A549 (cell line): ENCODE data around the gene MPPED1. TPM values are rescaled to one million over a fixed set of nuclear protein-coding genes. Genes with fewer than 3 reads are reported as not detected.

Experiments used
- ATAC-seq, 2 experiments: fragments of 200-7000 bp in 1 of 2; fragments of >200 bp in 1 of 2; cut with Nextera tagmentation in 1 of 2; cut with Tn5 transposase in 1 of 2; 3 replicates each; pipeline versions ENCODE4 v1.8.0 to v1.9.1; 2018 to 2020; ENCODE audit warnings: mild to moderate bottlenecking in 1 of 2, moderate library complexity in 1 of 2
- CTCF ChIA-PET: fragments of 300-600 bp; sonication (Branson Sonifier 250); formaldehyde crosslinking; extraction: SDS; loops from one replicate; lab custom pipeline; 2021; ENCODE audit warnings: antibody characterized with exemption, inconsistent platforms; lab: Yijun Ruan, JAX
- POLR2A ChIA-PET: fragments of 350-600 bp; formaldehyde crosslinking; extraction: SDS; loops from one replicate; lab custom pipeline; 2021; ENCODE audit warnings: antibody characterized with exemption, inconsistent platforms; lab: Yijun Ruan, JAX
- DNase-seq, 2 experiments: peaks; one replicate each; pipeline versions ENCODE4 v3.0.0 to v3.0.0-alpha.2; 2011 to 2016; ENCODE audit warnings: low read depth in 1 of 2, low spot score in 1 of 2
- FAIRE-seq: peaks from 2 replicates; lab custom pipeline; 2011; peaks lifted over from hg19 to GRCh38; lab: Jason Lieb, UNC
- H3K27ac ChIP-seq, 2 experiments: fragments of >200 bp; sonication (Bioruptor Twin); formaldehyde crosslinking; 3 replicates each; pipeline ENCODE4 v1.5.1; 2016 to 2017
- H3K4me1 ChIP-seq: fragments of >200 bp; sonication (Bioruptor Twin); formaldehyde crosslinking; 3 replicates; pipeline ENCODE4 v1.6.1; 2016
- H3K4me2 ChIP-seq: fragments of >200 bp; sonication (Bioruptor Twin); formaldehyde crosslinking; 3 replicates; pipeline ENCODE4 v1.6.1; 2016
- H3K4me3 ChIP-seq: fragments of >200 bp; sonication (Bioruptor Twin); formaldehyde crosslinking; 3 replicates; pipeline ENCODE4 v1.5.1; 2016
- H3K9me3 ChIP-seq: fragments of >200 bp; sonication (Bioruptor Twin); formaldehyde crosslinking; 3 replicates; pipeline ENCODE4 v1.6.1; 2016
- BCL3 ChIP-seq: fragments of >200 bp; sonication (Bioruptor Twin); formaldehyde crosslinking; IDR thresholded peaks from 3 replicates; pipeline ENCODE4 v1.6.1; 2016
- CBX8 ChIP-seq: fragments of 200-600 bp; sonication (generic); IDR thresholded peaks from 2 replicates; pipeline ENCODE4 v1.6.1; 2016
- CEBPB ChIP-seq, 2 experiments: fragments of >200 bp in 1 of 2; sonication (Bioruptor Twin) in 1 of 2; formaldehyde crosslinking in 1 of 2; IDR thresholded peaks; 2 replicates each; pipeline ENCODE4 v1.6.1; 2012 to 2016
- E2F6 ChIP-seq: IDR thresholded peaks from 2 replicates; pipeline ENCODE4 v1.6.1; 2012; ENCODE audit warnings: low read depth, borderline replicate concordance
- EHF ChIP-seq: fragments of 250-450 bp; sonication (Bioruptor Pico); IDR thresholded peaks from 2 replicates; pipeline ENCODE4 v1.5.0; 2020; ENCODE audit warnings: mild to moderate bottlenecking
- EP300 ChIP-seq, 2 experiments: fragments of >200 bp; sonication (Bioruptor Twin); formaldehyde crosslinking; IDR thresholded peaks; 2 replicates in 1 of 2; 3 replicates in 1 of 2; pipeline ENCODE4 v1.6.1; 2016 to 2017
- ESRRA ChIP-seq: fragments of 150-350 bp; IDR thresholded peaks from 2 replicates; pipeline ENCODE4 v1.6.1; 2014; ENCODE audit warnings: mild to moderate bottlenecking, low read length, borderline replicate concordance
- GATA3 ChIP-seq: IDR thresholded peaks from 2 replicates; pipeline ENCODE4 v1.6.1; 2012; ENCODE audit warnings: borderline replicate concordance
- HDAC2 ChIP-seq: fragments of 200-600 bp; sonication (generic); IDR thresholded peaks from 2 replicates; pipeline ENCODE4 v1.6.1; 2016
- HMGXB4 ChIP-seq: fragments of 250-450 bp; sonication (Bioruptor Pico); IDR thresholded peaks from 2 replicates; pipeline ENCODE4 v1.5.0; 2021; ENCODE audit warnings: mild to moderate bottlenecking, moderate library complexity, borderline replicate concordance
- HOXB13 ChIP-seq: fragments of 250-450 bp; sonication (Bioruptor Pico); IDR thresholded peaks from 2 replicates; pipeline ENCODE4 v1.5.0; 2020; ENCODE audit warnings: low read depth, mild to moderate bottlenecking, moderate library complexity
- KDM1A ChIP-seq: fragments of 200-600 bp; sonication (generic); IDR thresholded peaks from 2 replicates; pipeline ENCODE4 v1.6.1; 2016; ENCODE audit warnings: low read depth, mild to moderate bottlenecking
- MAZ ChIP-seq: fragments of 150-350 bp; IDR thresholded peaks from 2 replicates; pipeline ENCODE4 v1.6.1; 2014; ENCODE audit warnings: antibody characterized with exemption, low read depth, low read length, borderline replicate concordance
- MYC ChIP-seq: IDR thresholded peaks from 2 replicates; pipeline ENCODE4 v1.6.1; 2012; ENCODE audit warnings: mild to moderate bottlenecking, inconsistent platforms, low read length, improper control_type of control experiment, borderline replicate concordance
- NPAS2 ChIP-seq: fragments of 250-450 bp; sonication (Bioruptor Pico); IDR thresholded peaks from 2 replicates; pipeline ENCODE4 v1.8.0; 2022; ENCODE audit warnings: mild to moderate bottlenecking, moderate library complexity, borderline replicate concordance
- NR3C1 ChIP-seq: fragments of >200 bp; sonication (Bioruptor Twin); formaldehyde crosslinking; IDR thresholded peaks from 3 replicates; pipeline ENCODE4 v1.6.1; 2017
- POLR2A ChIP-seq: IDR thresholded peaks from 2 replicates; pipeline ENCODE4 v1.6.1; 2012; ENCODE audit warnings: mild to moderate bottlenecking, low read length
- RCOR1 ChIP-seq: fragments of 150-350 bp; IDR thresholded peaks from 2 replicates; pipeline ENCODE4 v1.6.1; 2014; ENCODE audit warnings: antibody characterized with exemption, low read length, low read depth
- REST ChIP-seq: fragments of 200-600 bp; sonication (generic); IDR thresholded peaks from 2 replicates; pipeline ENCODE4 v1.6.1; 2016; ENCODE audit warnings: antibody characterized with exemption, mild to moderate bottlenecking, moderate library complexity
- RFX5 ChIP-seq: fragments of 450-650 bp; IDR thresholded peaks from 2 replicates; pipeline ENCODE4 v1.7.1; 2014; ENCODE audit warnings: antibody characterized with exemption, mild to moderate bottlenecking, moderate library complexity
- WGBS: methylation state at CpG from one replicate; pipeline ENCODE4 v1.1.6; 2017; ENCODE audit errors: missing lambda C conversion rate; 5-methylcytosine and 5-hydroxymethylcytosine counted together
- polyA plus RNA-seq, 4 experiments: library from polyadenylated mRNA; depleted of rRNA in 3 of 4; stranded (reverse); fragments of >200 nt; fragmentation: RNase III in 1 of 4; extraction: RNeasy Plus Mini Kit Qiagen cat#74134 plus additional on column Dnase treatment in 1 of 4; gene quantifications; 2 replicates in 3 of 4; 3 replicates in 1 of 4; pipeline ENCODE4 v1.2.3, GENCODE V29; 2011 to 2017
- TF ChIP-seq, protein P1 (sequence below): fragments of 450-650 bp; IDR thresholded peaks from 2 replicates; pipeline ENCODE4 v1.6.1; 2014; ENCODE audit warnings: antibody characterized with exemption
- TF ChIP-seq, protein P2 (sequence below): IDR thresholded peaks from 2 replicates; pipeline ENCODE4 v1.6.1; 2012

The MPPED1 gene
- polyA plus RNA-seq, 2 of the 4 experiments (the other 2 are of a cell fraction): not detected

GRCh38 chr22:43470941-43471585 lies 59.2 kb downstream of the MPPED1 start:
- ChIA-PET CTCF (no interaction called here), POLR2A (interaction anchor here (0.5 kb wide), 1 partner anchor 78 kb away, joined by 4 read pairs; no protein-coding TSS in a partner anchor)
- DNase-seq: no peak
- H3K4me3 ChIP-seq: no peak overlapping the region
- 32% methylated on average over 10 of the region's 10 CpGs for WGBS
- no peaks in the 10 kb centered on the region for H3K4me1 ChIP-seq
- TF ChIP-seq E2F6: no peak
- TF ChIP-seq MAZ: no peak
- TF ChIP-seq CEBPB (IDR thresholded peaks at IDR 0.05): no peak
- no peak for TF ChIP-seq BCL3
- no peak for TF ChIP-seq NPAS2
- TF ChIP-seq, protein P1, sequence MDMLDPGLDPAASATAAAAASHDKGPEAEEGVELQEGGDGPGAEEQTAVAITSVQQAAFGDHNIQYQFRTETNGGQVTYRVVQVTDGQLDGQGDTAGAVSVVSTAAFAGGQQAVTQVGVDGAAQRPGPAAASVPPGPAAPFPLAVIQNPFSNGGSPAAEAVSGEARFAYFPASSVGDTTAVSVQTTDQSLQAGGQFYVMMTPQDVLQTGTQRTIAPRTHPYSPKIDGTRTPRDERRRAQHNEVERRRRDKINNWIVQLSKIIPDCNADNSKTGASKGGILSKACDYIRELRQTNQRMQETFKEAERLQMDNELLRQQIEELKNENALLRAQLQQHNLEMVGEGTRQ: no peak
- TF ChIP-seq CBX8: no peak
- no peak for TF ChIP-seq RFX5
- TF ChIP-seq KDM1A: no peak
- TF ChIP-seq HMGXB4 (CRISPR knock-in tag): no peak
- no peak for TF ChIP-seq ESRRA
- TF ChIP-seq, all 56 proteins: peak for 0
- FAIRE-seq: no peak
- Histone ChIP-seq H3K4me2 (no peak overlapping the region), H3K9me3 (no peaks in the 10 kb centered on the region), H3K27ac (no peak overlapping the region)
- no peak for ATAC-seq

GRCh38 chr22:43471606-43472135 lies 59.9 kb downstream of the MPPED1 start:
- Histone ChIP-seq H3K4me2 (no peak overlapping the region), H3K9me3 (no peaks in the 10 kb centered on the region), H3K4me3 (no peak overlapping the region), H3K27ac (no peak overlapping the region), H3K4me1 (no peaks in the 10 kb centered on the region)
- ChIA-PET POLR2A (interaction anchor here (0.5 kb wide), 1 partner anchor 79 kb away, joined by 4 read pairs; no protein-coding TSS in a partner anchor), CTCF (interaction anchor here (0.7 kb wide), 1 partner anchor 11 kb away, joined by 3 read pairs; no protein-coding TSS in a partner anchor)
- no peak for ATAC-seq
- 46% methylated on average over 8 of the region's 11 CpGs for WGBS
- no peak for DNase-seq
- no peak for FAIRE-seq
- TF ChIP-seq HDAC2: no peak
- no peak for TF ChIP-seq RCOR1
- TF ChIP-seq MYC: no peak
- TF ChIP-seq EHF (CRISPR knock-in tag): no peak
- no peak for TF ChIP-seq GATA3
- no peak for TF ChIP-seq EP300 (IDR thresholded peaks at IDR 0.05)
- TF ChIP-seq POLR2A: no peak
- no peak for TF ChIP-seq HOXB13 (CRISPR knock-in tag)
- no peak for TF ChIP-seq REST
- TF ChIP-seq E2F6: no peak
- no peak for TF ChIP-seq NR3C1
- TF ChIP-seq, protein P2, sequence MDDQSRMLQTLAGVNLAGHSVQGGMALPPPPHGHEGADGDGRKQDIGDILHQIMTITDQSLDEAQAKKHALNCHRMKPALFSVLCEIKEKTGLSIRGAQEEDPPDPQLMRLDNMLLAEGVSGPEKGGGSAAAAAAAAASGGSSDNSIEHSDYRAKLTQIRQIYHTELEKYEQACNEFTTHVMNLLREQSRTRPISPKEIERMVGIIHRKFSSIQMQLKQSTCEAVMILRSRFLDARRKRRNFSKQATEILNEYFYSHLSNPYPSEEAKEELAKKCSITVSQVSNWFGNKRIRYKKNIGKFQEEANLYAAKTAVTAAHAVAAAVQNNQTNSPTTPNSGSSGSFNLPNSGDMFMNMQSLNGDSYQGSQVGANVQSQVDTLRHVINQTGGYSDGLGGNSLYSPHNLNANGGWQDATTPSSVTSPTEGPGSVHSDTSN: no peak
